Right ventricle myocardium inferior (tissue), 1 donor: ENCODE results near the gene TMEM33. TPM values are rescaled to one million over a fixed set of nuclear protein-coding genes. Genes with fewer than 3 reads are reported as not detected.

ENCODE experiments used
- ATAC-seq: fragments of 200-7000 bp; cut with Tn5 transposase; one replicate; pipeline ENCODE4 v1.9.1; 2020; ENCODE audit warnings: mild to moderate bottlenecking, moderate library complexity
- DNase-seq: peaks from one replicate; pipeline ENCODE4 v3.0.0; 2021; ENCODE audit errors: missing footprints
- intact Hi-C: fragments of 100-400 bp; cut with DNase I; formaldehyde crosslinking; loops from one replicate; pipeline ENCODE4 v1.11.0; 2022
- total RNA-seq: library from RNA; stranded (reverse); fragmentation: NEBNext Ultra II Directional; extraction: Animal tissue kit (Norgen Biotek cat#: 25700); gene quantifications from one replicate; pipeline ENCODE4 v1.2.1, GENCODE V29; 2021
- donor health status: DM: no; HTN: yes; CAD: no; lungs with severe emphysema.

The TMEM33 gene
- total RNA-seq, 1 donor from 2014 or later, result 21.5 TPM

DNA sequence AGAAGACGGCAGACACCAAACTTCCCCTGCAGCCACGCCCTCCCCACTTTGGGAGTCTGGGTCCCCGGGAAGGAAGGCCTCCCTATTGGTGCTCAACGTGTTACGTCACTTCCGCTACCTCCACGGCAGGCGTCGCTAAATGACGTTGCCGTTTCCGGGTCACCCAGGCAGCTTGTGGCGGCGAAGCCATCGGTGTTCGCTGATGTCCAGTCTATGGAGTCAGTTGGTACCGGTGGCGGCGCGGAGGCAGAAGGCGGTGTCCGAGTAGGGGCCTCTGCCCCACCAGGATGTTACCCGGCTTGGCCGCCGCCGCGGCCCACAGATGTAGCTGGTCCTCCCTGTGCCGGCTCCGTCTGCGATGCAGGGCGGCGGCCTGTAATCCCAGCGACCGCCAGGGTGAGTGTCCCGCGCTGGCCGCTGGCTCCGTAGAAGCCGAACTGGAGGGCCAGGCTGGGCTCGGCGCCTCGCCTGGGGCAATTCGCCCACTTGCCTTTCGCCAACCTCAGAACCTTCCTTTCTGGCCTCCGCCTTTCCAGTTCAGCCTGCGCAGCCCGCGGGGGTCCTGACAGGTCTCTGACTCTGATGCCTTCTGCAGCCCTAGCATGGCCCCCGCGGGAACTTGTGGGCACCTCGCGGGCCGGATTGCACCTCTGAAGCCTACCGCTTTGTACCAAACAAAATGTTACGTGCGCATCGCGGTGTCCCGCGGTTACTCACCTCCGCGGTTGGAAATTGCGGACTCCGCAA, 55.3 kb downstream of the TMEM33 start, which contains the start of gene SLC30A9:
TSS of gene SLC30A9 (plus strand) at position 166 of the 747 bp plus-strand sequence. CDS start at position 288, 122 bp downstream.
- DNase-seq, result peak; percentile 97
- ATAC-seq, result peak; percentile 99
- intact Hi-C loops, result loop anchor here (2.0 kb wide), 1 partner anchor 56 kb away; the partner anchor contains the start of gene TMEM33

DNA sequence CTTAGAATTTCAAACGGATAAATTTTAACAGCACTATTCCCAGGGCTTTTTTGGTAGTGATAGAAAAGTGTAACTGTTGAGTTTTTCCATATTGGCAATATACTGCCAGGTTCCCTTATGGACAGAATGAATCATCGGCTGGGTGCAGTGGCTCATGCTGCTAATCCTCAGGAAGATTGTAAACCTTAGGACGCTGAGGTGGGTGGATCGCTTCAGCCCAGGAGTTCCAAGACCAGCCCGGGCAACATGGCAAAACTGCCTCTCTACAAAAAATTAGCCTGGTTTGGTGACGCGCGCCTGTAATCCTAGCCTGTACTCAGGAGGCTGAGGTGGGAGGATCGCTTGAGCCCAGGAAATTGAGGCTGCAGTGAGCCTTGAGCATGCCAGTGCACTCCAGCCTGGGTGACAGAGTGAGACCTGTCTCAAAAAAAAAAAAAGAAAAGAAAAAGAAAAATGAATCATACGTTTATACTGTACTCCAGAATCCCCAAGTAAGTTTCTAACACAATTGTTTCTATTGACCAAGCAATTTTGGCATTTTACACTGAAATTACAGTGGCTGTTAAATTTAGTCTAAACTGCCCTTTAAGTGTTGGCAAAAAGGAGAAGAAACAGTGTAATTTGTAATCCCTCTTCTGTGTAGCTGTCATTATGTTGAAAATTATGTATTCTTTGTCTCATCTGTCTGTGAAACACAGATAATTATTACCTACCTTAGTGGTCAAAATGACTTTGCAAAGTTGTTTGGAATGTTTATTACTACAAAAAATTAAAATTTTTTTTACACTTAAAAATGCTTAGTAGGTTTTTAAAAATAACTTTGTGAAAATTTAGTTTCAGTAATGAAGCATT, 56.9 kb downstream of the TMEM33 start:
- intact Hi-C loops, result loop anchor here (2.0 kb wide), 1 partner anchor 57 kb away; the partner anchor contains the start of gene TMEM33
- no peak for DNase-seq
- ATAC-seq, result no peak

DNA sequence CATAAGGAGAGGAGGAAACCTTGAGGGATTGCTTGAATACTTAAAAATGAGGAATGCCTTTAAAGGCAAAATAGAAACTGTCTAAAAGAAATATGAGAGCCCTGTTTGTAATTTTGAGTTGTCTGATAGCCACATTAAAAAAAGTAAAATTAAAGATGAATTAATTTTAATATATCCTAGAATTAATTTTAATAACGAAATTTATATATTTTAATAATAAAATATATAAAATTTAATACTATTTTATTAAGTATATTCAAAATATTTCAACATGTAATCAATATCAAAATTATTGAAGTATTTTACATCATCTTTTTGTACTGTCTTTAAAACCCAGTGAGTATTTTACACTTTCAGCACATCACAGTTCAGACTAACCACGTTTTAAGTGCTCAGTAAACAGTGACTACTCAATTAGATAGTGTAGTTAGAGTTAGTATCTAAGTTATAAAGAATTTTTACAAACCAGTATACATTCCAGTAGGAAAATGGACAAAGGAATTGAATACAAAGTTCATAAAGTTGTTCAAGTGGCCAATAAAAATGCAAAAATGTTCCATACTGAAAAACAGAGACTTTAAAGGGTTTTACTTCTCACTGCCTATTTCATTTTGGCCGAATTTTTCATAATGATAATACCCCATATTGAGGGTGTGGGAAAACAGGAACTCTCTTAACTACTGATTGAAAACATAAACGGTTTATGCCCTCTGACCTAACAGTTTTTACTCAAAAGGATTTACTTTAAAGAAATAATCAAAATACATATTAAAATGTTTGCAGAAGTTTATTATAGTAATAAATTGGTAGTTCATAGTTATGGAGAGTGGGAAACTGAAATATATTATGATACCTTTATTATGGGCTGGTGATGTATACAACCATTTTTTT, 58.0 kb downstream of the TMEM33 start:
- ATAC-seq (no peak), DNase-seq (no peak)
- intact Hi-C loops, result no loop called here

DNA sequence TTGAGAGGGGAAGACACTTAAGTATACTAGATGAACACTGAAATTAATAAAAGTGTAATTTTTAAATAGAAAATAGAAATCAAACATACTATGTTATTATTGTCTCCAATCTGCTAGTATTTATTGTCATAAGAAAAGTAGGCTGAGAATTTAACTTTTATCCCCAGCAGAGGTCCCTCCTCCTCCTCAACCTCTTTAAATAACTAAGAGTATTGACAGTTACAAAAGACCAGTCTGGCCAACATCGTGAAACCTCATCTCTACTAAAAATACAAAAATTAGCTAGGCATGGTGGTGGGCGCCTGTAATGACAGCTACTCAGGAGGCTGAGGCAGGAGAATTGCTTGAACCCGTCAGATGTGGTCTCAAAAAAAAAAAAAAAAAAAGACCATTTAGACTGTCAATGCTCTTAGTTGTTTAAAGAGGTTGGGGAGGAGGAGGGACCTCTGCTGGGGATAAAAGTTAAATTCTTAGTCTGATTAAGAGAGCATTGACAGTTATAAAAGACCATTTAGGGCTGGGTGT, 59.3 kb downstream of the TMEM33 start:
- ATAC-seq (no peak), DNase-seq (no peak)
- intact Hi-C loops, result no loop called here

DNA sequence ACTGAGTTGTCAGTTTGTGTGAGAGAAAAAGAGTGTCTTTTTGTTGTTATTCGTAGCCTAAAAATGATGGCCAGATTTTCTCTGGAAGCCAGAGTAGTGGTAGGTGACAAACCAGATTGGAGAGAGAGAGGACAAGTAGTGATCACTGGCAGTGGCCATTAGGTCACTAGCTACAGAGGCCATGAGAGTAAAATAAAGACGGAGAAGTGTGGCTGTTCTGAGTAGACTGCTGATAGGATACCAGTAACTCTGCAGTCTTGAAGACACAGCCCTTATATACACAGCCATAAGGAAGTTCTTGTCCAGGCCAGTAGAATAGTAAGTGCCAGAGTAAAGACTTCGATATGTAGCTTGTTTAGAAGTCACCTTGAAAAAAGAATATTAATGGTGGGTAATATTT, 62.8 kb downstream of the TMEM33 start:
- intact Hi-C loops, result no loop called here
- DNase-seq (no peak), ATAC-seq (no peak)

DNA sequence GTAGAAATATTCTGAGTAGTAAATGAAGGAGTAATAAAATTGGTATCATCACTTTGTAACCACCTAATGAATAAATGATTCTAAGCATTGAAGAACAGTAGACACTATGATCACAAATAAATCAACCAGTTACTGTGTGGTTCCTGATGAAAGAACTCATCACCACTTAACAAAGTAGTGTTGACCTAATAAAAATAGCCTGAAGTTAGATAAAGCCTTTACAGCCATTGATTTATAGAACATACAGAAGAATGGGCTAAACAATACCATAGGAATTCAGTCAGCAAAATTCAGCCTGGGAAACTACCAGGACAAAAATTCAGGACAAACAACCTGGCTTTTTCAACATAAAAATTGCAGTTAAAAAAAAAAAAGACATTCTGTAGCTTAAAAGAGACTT, 64.1 kb downstream of the TMEM33 start:
- intact Hi-C loops, result no loop called here
- ATAC-seq (no peak), DNase-seq (no peak)

DNA sequence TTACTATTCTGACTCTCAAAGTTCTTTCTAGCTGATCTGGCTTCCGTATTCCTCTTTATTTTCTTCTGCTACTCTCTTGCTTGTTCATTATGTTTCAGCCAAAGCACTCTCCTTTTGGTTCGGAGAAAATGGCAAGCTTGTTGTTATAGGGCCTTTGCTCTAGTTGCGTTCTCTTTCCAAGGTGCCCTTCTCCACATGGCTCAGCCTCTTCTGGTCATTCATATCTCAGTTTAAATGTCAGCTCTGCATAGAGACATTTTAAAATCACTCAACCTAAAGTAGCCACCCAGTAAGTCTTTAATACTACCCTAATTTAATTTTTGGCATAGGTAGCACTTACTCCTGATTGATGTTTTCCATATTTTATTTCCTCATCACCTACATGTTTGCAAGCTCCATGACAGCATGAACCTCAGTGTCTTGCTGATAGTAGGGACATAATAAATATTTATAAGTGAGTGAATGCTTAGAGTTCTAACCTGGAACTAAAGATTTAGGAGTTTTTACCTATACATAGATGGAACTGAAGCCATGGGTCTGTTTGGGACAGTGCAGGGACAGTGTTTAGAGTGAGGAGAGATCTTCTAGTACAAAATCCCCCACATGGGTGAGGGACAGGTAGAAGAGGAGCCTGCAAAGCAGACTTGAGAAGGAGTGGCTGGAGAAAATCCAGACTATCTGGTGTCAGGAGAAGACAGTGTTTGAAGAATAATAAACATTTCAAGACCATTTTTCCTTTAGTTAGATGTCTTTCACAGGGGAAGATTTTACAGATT, 73.0 kb downstream of the TMEM33 start:
- peak; percentile 63 for ATAC-seq
- DNase-seq, result no peak
- intact Hi-C loops, result no loop called here

Other genes starting within 250 kb of the TMEM33 start
- gene PHOX2B, start 186.7 kb upstream of the TMEM33 start, total RNA-seq, result not detected
- gene DCAF4L1, start 46.3 kb downstream of the TMEM33 start, total RNA-seq, result 0.24 TPM
- gene SLC30A9, start 55.1 kb downstream of the TMEM33 start, total RNA-seq, result 74.8 TPM
- gene BEND4, start 217.2 kb downstream of the TMEM33 start, total RNA-seq, result 0.05 TPM